CD4-positive, alpha-beta T cell treated with Interleukin-6 for 4 hours (primary cell): ENCODE results near the gene RET.
A peak's percentile ranks its signal among the peaks of the same experiment; 100 is the strongest.

Experiments
- DNase-seq: peaks from one replicate; pipeline ENCODE4 v3.0.0-alpha.2; 2020; ENCODE audit warnings: mixed read lengths

The RET gene

DNA sequence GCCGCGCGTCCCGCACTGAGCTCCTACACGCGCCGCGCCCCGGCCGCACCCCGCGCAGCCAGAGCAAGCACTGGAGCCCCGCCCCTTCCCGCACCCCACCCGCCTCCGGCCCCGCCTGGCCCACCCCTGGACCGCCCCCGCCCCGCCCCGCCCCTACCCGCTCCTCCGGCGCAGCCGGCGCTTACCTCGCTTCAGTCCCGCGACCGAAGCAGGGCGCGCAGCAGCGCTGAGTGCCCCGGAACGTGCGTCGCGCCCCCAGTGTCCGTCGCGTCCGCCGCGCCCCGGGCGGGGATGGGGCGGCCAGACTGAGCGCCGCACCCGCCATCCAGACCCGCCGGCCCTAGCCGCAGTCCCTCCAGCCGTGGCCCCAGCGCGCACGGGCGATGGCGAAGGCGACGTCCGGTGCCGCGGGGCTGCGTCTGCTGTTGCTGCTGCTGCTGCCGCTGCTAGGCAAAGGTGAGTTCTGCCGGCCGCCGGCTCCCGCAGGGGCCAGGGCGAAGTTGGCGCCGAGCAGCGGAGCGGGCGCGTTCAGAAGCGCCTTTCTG lies at the start of gene RET:
RET (plus strand) TSS at position 194 of the 545 bp plus-strand sequence; CDS start at position 384, 190 bp downstream.
- DNase-seq, result peak; percentile 14

DNA sequence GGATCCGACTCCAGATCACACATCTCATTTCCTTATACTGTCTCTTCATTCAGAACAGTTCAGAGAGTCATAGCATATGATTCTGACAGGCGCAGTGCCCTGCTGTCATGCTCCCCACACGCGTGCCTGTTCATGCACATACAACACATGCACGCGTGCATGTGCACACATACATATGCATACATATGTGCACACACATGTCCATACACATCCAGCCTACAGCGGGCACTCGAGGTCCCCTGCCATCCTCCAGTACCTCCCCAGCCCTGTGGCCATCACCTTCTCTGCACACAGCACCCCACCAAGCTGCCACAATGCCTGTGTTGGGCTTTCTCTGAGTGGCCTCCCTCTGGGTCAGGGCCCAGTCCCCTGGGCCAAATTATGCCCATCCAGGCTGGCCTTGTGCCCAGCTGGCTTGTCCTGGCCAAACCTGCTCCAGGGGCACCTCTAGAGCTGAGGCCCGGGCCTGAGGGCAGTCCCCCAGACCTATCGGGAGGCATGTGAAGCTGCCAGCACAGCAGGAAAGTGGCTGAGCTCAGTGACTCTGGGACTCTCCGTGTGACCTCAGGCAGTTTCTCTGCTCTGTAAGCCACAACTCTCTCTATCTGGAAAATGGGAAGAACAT lies 49.4 kb upstream of the RET start:
- no peak for DNase-seq

DNA sequence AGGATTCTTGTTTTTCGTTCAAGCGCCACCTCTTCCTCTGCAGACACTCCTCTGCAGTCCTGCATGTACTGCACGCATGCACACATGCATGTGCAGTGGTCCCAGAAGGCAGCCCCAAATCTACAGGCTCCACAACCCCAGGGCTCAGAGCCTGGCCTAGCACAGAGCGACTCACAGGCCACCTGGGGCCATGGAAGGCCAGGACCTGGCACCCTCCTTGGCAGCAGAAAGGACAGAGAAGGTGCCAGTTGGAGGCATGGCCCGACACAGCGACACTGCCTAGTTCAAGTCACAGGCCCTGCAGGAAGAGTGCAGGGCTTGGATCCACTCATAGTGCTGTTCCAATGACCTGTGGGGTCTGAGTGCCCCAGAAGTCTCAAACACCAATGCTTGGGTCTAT lies 48.7 kb upstream of the RET start:
- DNase-seq, result no peak

DNA sequence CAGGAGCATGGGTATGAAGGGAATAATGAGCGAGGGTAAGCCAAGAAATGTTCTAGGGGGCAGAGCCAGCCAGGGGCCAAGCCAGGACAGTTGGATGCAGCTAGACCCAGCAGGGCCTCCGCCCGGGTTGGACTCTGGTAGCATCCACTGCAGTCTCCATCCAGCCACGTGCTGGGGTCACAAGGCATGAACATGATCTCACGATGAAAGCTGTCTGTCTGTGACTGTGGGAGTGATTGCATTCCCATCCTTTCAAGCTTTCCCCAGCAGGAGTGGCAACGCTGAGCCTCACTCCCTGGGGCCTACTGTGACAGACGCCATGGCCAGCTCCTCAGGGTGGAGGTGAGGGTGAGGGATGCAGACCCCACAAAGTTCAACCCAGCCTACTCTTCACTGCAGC lies 47.8 kb upstream of the RET start:
- no peak for DNase-seq

DNA sequence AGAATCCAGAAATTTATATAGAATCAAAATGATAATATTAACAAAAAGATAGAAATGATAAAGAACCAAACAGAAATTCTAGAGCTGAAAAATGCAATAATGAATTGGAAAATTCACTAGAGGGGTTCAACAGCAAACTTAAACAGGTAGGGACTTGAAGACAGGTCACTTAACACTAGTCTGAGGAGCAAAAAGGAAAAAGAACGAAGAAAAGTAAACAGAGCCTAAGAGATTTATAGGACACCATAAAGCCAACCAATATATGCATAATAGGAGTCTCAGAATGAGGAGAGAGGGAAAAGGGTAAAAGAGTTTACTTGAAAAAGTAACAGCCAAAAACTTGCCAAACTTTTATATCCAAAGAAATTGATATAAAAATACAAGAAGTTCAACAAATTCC lies 44.3 kb upstream of the RET start:
- no peak for DNase-seq

DNA sequence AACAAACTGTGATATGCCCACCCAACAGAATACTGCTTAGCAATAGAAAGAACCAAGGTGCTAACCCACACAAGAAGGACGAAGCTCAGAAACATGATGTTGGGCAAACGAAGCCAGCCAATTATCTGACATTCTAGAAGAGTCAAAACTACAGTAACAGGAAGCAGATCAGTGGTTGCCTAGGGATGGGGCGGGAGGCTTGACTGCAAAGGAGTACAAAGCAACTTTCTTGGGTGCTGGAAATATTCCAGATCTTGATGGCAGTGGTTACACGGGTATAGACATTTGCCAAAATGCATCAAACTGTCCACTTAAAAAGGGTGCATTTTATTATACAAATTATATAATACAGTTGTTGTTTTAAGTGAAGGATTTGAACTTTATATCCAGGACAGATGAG lies 41.1 kb upstream of the RET start:
- DNase-seq, result no peak

DNA sequence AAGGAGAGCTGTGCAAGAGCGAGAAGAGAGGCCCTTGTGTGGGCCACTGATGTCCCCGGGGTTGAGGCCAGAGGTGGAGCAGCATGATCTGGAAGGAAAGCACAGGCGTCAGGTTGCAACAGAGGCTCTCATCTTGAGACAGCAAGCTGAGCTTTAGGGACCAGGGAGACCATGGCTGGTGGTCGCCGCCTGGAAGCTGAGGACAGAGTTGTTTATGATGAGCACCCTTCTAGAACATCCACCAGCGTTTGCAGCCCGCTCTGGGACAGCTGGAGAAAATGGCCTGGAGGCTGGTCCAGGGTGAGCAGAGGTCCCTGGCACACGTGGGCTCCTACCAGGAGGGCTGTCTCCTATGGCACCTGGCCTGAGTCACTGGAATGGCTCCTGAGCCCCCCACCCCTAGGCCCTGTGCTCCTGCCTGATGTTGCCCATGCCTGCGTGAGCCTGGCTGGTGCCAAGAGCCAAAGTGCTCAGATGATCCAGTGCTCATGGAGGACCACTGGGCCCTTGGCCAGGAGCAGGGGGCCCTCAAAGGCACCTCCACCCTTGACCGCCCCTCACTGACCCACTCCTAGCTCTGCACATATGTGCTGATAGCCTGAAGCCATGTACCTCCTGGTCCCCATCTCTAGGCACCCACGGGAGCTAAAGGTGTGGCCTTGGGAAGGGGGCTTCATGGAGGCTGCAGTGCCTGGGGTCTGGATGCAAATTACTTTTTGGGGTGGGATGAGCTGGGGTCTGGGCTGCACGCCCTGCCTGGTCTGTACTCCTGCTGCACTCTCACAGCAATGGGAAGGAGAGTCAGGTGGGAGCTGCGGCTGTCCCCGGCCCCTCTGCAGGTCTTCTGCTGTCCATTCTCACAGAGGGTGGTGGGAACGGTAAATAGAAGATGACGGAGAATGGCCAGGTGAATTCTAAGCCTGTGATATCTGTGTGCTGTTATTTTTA lies 40.1 kb upstream of the RET start:
- no peak for DNase-seq

DNA sequence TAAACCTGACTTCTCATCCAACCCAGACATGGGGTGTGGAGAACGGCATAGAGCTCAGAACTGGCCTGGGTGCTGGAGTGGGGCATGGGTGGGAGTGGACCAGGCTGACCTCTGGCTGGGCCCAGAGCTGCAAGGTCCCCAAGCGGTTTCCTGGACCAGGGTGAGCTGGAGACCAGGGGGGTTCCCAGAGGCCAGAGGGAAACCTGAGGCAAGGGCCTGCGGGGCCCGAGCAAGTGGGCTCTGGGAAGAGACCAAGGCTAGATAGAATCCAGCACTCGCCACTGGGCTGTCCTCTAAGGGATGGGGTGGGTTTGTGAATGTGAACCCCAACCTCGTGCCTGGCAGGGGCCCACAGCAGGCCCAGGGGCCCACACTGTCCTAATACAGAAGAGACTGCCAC lies 39.4 kb upstream of the RET start:
- DNase-seq, result no peak

DNA sequence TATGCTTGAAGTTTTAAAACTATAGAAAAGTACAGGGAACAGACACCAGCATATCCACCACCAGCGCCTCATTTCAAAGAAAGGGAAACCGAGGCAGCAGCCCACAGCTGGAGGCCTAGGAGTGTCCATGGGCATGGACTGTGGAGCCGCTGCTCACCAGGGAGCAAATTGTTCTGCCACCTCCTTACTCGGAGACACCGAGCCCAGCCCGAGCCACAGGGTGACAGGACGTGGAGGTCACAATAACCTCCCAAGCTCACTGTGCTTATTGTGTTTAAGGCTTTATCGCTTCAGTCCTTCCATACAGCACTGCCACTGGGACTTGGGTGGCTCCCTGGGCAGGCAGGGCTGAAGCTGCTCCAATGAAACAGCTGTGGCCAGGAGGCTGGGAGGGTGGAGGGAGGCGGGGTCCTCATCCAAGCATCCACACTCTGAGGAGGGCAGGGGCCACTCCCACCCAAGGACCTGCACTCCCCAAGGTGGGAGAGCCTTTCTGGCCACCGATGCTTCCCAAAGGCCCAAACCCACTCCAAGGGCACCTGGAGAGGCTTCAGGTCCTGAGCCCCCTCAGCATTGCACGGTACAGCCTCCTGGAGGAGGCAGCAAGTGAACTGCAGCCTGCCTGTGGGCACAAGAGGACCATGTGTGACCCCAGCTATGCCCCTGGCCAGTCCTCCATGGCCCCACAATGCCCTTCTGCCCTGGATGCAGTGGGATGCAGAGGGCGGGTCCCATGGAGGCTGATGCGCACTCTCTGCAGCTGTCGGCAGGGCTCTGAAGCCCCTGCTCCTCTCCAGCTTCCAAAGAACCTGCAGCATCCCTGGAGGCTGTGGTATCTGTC lies 38.7 kb upstream of the RET start:
- DNase-seq, result no peak

DNA sequence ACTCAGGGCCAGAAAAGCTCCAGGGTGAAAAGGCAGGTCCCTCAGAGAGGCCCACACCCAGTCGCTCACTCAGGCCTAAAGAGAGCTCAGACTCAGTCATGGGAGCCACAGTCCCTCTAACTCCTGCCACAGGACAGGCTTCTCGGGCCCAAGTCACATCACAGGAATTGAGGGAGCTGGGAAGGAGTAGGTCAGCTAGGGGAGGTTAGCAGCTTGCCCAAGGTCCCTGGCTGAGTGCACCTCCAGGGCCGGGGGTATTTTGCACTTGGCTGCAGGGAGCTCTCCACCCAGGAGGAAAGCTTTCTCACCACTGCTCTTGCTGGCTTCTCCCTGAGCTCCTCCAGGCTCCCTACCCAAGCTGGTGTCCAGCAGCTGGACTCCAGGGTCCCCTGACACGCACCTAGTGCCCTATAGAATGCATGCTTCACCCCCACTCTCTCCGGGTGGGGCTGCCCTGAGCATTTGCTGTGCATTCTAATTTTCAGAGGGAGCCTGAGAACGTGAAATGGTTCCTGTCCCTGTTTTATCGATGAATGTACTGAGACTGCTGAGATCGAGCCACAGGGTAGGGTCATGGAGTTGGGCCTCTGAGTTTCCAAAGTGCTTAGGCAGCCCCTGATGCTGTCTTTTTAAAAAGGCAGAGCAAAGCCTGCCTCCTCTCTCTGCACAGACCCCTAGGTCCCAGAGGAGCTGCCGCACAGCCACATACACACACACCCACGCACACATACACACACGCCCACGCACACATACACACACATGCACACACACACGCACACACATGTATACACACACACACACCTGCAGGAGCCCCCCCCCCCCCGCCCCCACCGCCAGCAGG lies 37.9 kb upstream of the RET start:
- DNase-seq, result no peak

DNA sequence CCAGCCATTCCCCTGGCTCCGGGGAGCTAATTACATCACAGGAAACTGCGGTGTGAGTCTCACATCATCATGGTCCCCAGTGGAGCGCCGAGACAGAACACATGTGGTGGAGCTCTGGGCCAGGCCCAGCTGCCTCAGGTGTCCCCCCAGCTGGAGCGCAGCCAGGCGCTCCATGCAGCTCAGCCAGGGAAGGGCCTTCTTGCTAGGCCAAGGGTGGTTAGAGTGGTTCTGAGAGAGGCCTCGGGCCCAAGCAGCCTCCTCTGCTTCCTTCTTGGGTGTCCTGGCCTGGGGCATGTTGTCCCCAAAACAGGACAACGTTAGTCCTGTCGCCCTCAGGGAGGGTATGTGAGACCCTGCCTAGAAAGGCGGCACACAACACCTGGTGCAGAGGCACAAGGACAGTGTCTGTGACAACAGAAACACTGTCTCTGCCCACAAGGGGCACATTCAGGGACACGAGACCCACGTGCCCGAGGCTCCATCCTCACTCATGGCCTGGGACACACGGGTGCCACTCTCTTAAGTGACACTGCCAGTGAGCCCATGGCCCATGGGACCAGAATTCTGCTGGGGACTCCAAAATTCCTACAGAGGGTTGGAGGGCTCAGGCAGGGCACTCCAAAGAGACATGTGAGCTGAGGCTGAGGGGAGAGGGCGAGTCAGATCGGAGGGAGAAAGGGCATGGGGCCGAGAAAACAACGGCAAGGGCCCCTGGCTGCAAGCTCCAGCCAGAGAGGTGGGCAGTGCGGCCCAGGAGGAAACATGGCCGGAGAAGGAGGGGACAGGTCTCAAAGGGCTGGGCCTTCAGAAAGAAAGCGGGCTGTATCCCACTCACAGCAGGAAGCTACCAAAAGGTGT lies 37.0 kb upstream of the RET start:
- no peak for DNase-seq

DNA sequence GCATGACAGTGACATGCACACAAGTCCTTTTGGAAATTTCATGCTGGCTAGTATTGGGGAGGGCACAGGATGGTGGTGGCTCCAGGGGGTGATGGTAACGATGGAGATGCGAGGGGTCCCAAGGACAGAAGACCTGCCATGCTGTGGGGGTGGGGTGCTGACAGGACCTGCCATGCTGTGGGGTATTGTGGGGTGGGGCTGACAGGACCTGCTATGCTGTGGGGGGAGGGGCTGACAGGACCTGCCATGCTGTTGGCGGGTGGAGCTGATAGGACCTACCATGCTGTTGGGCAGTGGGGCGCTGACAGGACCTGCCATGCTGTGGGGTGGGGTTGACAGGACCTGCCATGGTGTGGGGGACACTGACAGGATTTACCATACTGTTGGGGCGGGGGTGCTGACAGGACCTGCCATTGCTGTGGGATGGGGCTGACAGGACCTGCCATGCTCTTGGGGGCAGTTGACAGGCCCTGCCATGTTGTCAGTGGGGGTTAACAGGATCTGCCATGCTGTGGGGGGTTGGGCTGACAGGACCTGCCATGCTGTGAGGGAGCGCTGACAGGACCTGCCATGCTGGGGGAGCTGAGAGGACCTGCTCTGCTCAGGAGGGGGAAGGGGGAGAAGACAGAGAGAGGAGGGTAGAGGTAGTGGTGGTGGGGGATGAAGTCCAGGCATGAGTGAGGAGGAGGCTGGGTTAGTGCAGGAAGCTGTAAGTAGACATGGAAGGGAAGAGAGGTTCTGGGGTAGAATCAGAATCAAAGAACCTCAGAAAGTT lies 36.2 kb upstream of the RET start:
- DNase-seq, result no peak

DNA sequence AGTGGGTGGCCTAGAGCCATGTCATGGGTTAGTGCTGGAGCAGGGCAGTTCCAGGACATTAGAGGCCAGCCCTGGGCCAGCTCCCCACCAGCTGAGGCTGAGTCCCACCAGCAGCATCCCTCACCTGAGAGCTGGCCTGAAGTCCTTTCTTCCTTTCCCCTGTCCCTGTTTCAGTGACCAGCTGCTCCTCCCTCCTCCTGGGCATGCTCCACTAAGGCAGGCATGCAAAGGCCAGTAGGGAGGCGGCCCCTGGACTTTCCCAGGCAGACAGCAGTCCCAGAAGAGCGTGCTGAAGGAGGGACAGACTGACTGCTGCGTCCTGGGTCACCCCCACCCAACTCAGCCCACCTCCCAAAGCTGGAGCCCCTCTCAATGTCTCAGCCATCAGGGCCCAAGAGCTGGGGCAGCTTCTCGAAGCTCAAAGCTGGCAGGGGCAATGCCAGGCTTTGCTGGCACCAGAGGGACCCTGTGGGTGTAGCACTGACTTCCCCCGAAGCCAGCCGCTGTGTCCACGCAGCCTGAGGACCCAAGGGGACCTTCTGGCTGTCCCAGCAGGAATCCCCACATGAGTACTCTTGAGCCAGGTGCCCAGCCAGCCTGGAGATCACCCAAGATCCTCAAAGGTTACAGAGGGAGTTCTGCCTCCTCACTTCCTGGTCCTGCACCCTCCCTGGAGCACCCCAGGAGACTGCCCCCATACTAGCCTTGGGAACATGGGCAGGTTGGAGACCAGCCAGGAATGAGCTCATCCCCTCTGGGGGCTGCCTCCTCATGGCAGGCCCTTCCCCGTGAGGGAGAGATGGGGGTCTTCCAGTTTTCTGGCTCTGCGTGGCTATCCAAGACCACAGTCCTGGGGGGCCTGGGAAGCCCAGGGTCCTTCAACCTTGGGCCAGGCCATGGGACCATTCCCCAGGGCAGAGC lies 35.2 kb upstream of the RET start:
- DNase-seq, result no peak

DNA sequence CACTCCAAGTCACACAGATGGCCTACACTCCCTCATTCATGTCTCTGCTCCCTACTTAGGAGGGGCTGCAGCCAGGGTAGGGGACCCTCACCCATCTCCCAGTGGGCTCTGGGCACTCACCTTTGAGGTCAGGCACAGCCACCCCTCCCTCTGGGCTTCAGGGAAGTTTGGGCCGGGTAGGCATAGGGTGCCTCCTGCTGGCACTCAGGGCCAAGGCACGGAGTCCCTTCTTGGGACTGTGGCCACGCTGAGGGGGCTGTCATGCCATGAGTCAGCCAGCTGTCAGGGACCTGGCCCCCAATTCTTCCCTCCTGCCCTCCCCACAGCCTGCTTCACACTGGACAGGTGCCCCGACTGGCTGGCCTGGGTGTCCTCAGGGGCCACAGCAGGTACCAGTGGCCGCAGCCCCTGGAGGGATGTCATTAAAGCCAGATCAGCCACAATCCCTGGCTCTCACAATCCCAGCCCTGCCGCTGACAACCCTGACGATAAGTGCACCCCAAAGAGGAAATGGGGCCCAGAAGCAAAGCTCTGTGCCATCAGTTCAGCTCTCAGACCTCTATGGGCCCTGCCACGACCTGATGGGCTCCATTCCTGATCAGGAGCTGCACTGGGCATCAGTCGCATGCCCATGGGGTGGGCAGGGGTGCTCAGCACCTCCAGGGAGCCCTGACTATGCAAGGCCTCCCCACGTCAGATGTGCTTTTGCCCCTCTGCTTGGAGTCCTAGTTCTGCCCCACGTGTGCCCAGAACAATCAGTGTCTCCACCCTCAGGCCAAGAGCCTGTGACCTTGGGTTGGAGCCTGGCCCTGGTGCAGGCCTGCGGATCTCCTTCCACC lies 34.1 kb upstream of the RET start:
- DNase-seq, result no peak

DNA sequence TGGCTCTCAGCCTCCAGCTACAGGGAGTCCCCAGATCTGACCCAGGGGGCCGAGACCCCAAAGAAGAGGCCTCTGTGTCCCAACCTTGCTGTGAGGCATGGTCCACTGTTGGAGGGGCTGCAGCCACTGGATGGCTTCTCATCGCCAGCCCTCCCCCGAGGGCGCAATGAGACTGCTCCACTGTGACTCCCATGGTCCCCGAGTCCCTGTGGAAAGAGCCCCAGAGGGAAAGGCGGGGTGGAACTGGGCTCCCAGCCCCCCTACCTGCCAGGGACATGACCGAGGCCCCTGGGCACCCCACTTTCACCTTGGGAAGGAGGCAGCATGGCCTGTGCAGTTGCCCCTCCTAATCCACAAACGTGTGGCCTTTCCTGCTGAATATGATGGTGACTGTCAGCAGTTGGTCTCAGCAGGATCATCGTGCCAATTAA lies 33.5 kb upstream of the RET start:
- no peak for DNase-seq

DNA sequence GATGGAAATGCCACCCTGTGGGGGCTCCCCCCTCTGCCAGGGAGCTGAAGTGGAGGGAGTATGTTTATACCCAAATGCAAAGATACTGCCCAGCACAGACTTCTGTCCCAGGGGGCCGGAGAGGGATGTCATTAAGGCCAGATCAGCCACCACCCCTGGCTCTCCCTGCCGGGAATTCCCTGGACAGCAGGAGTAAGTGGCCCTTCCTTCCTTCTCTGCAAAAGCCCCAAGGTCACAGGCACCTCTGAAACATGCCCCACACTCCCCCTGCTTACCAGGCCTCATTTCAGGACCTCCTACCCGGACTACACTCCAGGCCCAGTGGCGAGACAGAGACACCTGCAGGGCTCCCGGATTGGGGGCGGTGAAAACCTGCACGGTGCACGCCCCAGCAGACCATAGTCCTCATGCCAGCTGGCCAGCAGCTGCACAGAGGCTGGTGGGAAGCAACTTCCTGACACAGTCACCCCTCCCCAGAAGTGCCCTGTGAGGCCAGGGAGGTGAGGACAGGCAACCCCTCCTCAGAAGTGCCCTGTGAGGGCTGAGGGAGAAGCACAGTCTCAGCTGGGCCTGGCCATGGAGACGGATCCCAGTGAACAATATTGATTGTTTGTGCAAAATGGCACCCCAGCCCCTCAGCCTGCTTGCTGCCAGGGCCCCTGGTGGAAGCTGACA lies 33.0 kb upstream of the RET start:
- no peak for DNase-seq

DNA sequence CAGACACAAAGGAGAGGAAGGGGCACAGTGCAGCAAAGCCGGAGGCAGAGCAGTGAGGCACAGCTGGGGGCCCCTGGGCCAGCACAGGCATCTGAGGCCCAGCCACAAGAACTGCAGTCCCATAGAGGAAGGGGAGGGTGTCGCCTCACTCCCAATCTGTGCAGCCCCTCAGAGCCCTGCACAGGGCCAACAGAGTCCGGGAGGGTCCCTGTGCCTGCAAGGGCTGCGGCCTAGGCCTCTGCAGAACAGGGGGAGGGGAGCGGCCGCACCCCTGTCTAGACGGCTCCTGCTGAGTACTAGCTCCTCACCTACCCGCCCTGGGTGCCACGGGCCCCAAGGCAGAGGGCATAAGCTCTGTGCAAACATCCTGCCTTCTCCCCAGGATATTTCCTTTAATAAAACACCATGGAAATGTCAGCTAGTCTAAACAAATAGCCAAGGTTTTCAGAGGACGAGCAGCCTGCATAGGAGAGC lies 32.4 kb upstream of the RET start:
- DNase-seq, result no peak
